HPDE6-E6E7 (cell line): ENCODE measurements around the gene CTCF.

Experiments
- DNase-seq: peaks from one replicate; pipeline ENCODE4 v3.0.0; 2011; ENCODE audit warnings: missing footprints; ENCODE audit errors: extremely low spot score

Gene CTCF

DNA sequence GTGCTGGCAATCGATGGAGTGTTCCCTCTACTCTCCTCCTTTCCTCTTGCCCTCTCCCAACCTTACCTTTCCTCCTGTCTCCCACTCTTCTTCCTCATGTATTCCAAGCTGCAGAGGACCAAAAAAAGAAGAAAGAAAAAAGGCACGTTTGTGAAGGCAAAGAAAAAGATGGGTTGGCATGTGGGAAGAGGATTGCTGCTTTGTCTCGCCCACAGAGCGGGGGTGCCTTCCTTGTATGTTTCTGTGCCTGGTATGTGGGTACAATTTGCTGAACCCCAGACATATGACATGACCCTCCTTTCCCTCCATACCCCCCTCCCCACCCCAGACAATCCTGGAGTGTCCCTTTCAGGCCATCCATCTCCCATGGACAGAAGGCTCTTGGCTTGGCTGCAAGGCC lies 13.1 kb upstream of the CTCF start:
- no peak for DNase-seq

GRCh38 chr16:67549936-67550335 lies 12.4 kb upstream of the CTCF start:
- no peak for DNase-seq

GRCh38 chr16:67551091-67551490 lies 11.2 kb upstream of the CTCF start:
- DNase-seq = no peak

DNA sequence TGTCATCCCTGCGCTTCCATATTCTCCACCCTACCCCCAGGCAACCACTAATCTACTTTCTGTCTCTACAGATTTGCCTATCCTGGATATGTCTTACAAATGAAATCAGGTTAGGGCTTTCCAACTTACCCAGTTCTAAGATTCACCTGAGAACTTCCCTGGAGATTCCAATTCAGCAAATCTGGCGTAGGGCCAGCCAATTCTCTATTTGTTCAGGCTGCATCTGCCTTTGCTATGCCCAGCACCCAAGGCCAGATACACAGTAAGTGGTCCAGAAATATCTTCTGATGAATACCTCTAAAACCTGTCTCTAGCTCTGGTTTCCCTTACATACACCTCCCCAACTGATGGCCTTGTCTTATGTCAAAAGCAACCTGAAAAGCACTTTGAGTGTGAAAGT lies 10.4 kb upstream of the CTCF start:
- DNase-seq = no peak

DNA sequence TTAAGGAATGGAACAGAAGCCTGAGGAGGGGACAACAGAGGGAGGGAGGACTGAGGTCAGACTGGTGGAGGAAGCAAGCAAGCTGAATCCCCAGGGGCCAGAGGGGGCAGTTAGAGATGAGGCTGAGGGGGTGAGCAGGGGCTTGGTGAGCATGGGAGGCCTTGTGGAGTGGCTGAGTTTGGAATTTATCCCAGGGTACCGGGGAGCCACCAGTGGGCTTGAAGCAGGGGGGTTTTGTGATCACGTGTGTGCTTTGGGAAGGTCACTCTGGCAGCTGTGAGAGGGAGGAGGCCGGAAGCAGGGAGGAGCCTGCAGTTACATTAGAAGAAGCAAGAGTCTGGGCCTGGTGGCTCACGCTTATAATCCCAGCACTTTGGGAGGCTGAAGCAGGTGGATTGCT lies 9.8 kb upstream of the CTCF start:
- no peak for DNase-seq

- no peak for DNase-seq
These were observed 6.5 kb upstream of the CTCF start for GRCh38 chr16:67555795-67556212.

DNA sequence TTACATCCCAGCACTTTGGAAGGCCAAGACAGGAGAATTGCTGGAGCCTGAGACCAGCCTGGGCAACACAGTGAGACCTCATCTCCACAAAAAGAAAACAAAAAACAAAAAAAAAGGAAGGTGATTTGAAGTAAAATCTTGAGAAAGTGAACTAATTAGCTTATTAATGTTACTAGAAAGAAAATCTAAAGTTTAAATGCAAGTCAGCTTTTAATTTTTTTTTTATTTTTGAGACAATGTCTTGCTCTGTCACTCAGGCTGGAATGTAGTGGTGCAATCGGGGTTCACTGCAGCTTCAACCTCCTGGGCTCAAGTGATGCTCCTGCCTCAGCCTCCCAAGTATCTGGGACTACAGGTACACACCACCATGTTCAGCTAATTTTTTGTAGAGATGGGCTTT lies 3.5 kb upstream of the CTCF start:
- DNase-seq = no peak

DNA sequence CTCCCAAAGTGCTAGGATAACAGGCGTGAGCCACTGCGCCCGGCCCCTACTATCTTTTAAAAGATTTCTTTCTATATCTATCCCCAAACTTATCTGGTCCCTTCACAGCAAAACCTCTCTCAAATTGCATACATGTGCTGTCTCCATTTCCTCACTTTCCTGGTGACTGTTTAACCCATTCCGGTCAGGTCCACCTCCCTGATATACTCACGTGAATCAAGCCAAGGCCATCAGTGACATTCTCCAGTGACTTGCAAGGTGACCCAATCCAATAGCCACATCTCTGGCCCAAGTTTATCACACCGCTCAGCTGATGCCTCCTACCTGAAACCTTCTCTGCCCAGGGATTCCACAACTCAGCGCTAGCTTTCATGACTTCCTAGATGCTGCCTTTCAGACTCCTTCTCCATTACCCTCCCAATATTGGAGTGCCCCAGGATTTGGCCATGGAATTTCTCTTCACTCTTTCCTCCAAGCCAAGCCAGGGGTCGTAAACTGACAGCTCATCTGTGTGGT lies 1.4 kb upstream of the CTCF start:
- no peak for DNase-seq

GRCh38 chr16:67561501-67561823 lies 864 bp upstream of the CTCF start:
- no peak for DNase-seq

DNA sequence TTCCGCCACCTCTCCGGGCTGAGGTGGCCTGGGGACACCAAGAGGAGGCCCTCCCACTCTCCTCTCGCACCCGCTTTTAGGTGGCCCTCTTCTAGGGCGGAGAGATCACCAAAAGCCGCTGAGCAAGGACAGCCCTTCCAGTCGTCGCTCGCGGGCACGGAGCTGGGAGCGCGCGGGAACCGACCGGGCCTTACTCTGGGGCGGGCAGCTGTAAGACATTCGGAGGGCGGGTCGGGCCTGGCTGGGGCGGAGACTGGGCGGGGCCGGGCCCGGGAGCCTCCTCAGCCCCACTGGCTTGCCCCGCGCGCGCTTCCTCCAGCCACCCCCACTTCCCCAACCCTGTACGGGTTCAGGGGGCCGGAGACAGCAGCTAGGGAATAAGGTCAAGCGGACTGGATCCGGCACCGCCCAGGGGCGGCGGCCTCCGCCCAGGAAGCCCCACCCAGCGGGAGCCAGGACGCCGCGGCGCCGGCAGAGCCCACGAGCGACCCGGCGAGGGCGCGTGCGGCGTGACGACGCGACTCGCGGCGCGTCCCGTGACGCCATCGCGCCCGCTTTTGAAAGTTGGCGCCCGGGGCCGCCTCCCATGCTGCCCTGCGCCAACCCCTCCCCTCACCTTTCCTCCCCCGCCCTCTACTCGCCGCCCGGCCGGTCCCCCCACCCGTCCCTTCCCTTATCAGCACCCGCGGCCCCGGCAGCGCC lies 351 bp upstream of the CTCF start:
- peak; percentile 97 for DNase-seq

DNA sequence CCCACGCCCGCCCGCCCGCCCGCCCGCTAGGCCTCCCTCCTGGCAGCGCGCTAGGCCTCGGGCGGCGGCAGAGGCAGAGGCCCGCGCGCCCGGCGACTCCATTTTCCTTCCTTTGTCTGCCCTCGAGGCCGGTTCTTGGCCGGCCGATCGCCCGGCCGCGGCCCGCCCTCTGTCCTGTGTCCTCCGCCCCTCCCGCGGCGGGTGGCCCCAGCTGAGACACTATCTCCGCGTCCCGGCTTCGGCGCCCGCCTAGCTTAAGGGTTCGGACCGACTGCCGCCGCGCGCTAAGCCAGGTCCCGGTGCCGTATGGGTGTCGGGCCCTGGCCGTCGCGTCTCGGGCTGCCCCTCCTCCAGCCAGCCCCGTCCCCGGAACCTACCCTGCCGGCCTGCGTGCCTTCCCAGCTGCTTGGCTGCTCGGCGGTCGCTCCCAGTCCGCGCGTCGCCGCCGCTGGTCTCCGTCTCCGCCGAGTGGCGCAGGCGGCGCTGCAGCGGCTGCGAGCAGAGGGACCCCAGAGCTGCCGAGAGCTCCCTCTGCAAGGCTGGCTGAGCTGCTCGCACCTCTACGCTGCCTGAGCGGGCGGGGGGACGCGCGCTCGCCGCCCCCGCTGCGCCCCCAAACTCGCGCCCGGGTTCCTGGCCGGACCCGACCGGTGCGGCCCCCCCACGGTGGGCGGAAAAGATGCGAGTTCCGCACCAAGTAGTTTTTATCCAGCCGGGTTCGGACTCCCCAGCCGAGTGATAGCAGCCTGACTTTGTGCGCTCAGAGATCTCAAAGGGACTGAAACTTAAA lies 787 bp downstream of the CTCF start:
- no peak for DNase-seq

DNA sequence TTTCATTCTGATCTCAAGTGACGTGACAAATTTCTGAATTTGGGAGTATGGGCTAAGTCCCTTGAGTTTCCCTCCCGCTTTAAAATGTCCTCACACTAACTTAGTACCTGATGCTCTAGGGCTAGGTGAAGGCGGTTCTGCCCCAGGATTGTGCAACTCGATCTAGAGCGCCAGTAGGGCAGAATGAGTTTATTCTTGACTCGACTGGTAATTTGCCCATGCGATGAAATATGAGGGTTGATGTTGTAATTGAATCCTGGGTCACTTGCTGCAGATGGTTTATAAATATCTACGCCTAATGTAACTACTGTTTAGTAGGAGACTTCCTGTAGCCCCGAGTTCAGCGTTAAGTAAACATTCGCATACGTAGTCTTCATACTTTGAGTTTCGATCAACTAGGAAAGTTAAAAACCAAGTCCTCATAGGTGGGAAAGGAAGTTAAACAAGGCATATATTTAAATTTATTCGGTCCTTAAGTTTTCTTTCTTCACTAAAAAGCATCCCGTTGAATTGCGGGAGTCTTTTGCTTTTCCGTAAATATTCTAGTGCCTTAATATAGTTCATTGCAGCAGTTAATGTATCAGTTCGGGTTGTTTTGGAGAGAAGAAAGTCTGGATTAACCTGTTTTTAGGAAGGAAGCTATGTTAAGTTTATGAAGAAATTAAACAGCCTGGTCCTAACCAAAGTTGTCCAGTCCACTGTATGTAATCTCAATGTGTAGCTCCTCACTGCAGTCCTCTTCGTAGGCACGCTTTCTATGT lies 1.6 kb downstream of the CTCF start:
- DNase-seq = no peak

DNA sequence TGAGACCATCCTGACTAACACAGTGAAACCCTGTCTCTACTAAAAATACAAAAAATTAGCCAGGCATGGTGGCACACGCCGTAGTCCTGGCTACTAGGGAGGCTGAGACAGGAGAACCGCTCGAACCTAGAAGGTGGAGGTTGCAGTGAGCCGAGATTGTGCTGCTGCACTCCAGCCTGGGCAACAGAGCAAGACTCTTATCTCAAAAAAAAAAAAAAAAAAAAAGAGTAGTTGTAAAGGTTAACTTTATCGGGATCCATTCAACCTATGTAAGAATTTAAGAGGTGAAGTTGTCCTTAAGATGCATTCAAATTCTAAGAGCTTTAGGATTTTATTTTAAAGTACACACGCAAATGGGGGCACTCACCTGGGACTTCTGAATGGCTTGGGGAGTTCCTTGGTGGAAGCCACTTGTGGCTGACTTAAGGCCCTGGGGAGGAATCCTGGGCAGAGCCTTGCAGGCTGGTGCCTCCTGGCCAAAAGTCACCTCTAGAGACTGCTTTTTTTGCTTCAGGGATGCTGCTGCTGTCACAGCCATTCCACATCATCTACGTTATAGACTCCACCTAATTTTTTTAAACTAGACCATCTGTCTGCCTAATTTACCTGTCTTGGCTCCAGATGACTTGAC lies 3.3 kb downstream of the CTCF start:
- no peak for DNase-seq

GRCh38 chr16:67571464-67571863 lies 9.1 kb downstream of the CTCF start:
- DNase-seq = no peak

- DNase-seq = no peak
These were observed 9.7 kb downstream of the CTCF start for GRCh38 chr16:67571981-67572431.

- no peak for DNase-seq
These were observed 17.4 kb downstream of the CTCF start for GRCh38 chr16:67579686-67580085.

- no peak for DNase-seq
These were observed 17.9 kb downstream of the CTCF start for GRCh38 chr16:67580202-67580601.

DNA sequence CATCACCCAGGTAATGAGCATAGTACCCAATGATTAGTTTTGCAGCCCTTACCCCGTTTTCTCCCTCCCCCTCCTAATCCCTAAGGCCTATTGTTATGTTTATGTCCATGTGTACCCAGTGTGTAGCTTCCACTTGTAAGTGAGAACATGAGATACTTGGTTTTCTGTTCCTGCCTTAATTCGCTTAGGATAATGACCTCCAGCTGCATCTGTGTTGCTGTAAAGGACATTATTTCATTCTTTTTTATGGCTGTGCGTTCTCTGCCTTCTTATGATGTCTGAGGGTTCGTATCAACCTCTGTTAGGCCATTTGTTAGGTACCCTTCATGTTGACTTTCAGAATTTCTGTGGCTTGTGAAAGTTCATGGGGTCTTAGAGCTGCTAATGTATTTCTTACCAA lies 31.0 kb downstream of the CTCF start:
- no peak for DNase-seq

DNA sequence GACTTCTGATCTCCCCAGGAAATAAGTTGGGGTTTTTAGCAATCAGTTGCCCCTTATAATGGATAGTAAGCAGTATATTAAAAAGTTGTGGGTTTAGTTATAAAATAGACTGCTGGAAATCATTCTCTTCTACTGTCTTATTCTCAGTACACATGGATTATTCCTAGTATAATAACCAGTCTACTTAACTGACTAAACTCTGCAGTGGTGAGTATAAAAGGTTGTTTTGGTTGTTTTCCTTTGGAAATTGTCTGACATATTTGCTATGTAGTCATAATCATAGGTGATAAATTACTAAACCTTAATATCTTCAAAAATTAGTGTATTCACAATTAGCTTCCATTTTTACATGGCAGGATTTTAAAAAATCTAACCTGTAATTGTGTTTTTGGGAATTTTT lies 31.4 kb downstream of the CTCF start:
- no peak for DNase-seq

- DNase-seq = no peak
These were observed 32.1 kb downstream of the CTCF start for GRCh38 chr16:67594256-67594915.

GRCh38 chr16:67594956-67595355 lies 32.6 kb downstream of the CTCF start:
- no peak for DNase-seq

GRCh38 chr16:67598527-67598926 lies 36.2 kb downstream of the CTCF start:
- no peak for DNase-seq
